H9 (cell line): ENCODE measurements around the gene FGA. TPM values are rescaled to one million over a fixed set of nuclear protein-coding genes. Genes with fewer than 3 reads are reported as not detected.

Source experiments
- DNase-seq: peaks from one replicate; pipeline ENCODE4 v3.0.0-alpha.2; 2017
- H2AFZ ChIP-seq: one replicate; pipeline ENCODE4 v1.6.1; 2013; ENCODE audit warnings: mild to moderate bottlenecking, low read length, control low read depth, moderate library complexity
- H2AK5ac ChIP-seq: 2 replicates; pipeline ENCODE4 v1.6.1; 2013; ENCODE audit warnings: low read length, control low read depth, mixed read lengths; ENCODE audit not compliant: insufficient read length
- H2BK120ac ChIP-seq: one replicate; pipeline ENCODE4 v1.6.1; 2013; ENCODE audit warnings: low read depth, mild to moderate bottlenecking, low read length, control low read depth, inconsistent platforms; ENCODE audit not compliant: poor library complexity, severe bottlenecking
- H2BK12ac ChIP-seq: 2 replicates; pipeline ENCODE4 v1.6.1; 2013; ENCODE audit warnings: low read length, control low read depth, mixed read lengths, low read depth; ENCODE audit not compliant: insufficient read length
- H2BK15ac ChIP-seq: 2 replicates; pipeline ENCODE4 v1.6.1; 2013; ENCODE audit warnings: low read depth, low read length, control low read depth
- H2BK20ac ChIP-seq: one replicate; pipeline ENCODE4 v1.6.1; 2013; ENCODE audit warnings: low read depth, mild to moderate bottlenecking, low read length, control low read depth, inconsistent platforms; ENCODE audit not compliant: poor library complexity, severe bottlenecking
- H2BK5ac ChIP-seq: 2 replicates; pipeline ENCODE4 v1.6.1; 2013; ENCODE audit warnings: low read length, control low read depth, mixed read lengths; ENCODE audit not compliant: insufficient read length
- H3K14ac ChIP-seq: 2 replicates; pipeline ENCODE4 v1.6.1; 2013; ENCODE audit warnings: low read length, control low read depth; ENCODE audit not compliant: insufficient read depth
- H3K18ac ChIP-seq: 2 replicates; pipeline ENCODE4 v1.6.1; 2013; ENCODE audit warnings: low read depth, mild to moderate bottlenecking, mixed read lengths, low read length, control low read depth; ENCODE audit not compliant: insufficient read length
- H3K23ac ChIP-seq: 2 replicates; pipeline ENCODE4 v1.6.1; 2013; ENCODE audit warnings: low read length, control low read depth, mixed read lengths, low read depth; ENCODE audit not compliant: insufficient read length
- H3K23me2 ChIP-seq: 2 replicates; pipeline ENCODE4 v1.6.1; 2013; ENCODE audit warnings: low read depth, mild to moderate bottlenecking, mixed read lengths, low read length, control low read depth; ENCODE audit not compliant: insufficient read length, poor library complexity, severe bottlenecking
- H3K27ac ChIP-seq: 2 replicates; pipeline ENCODE4 v1.5.1; 2013; ENCODE audit warnings: low read length, control low read depth, mixed read lengths, low read depth; ENCODE audit not compliant: insufficient read length
- H3K27me3 ChIP-seq: 2 replicates; pipeline ENCODE4 v1.6.1; 2013; ENCODE audit warnings: low read length, control low read depth, inconsistent platforms; ENCODE audit not compliant: insufficient read depth
- H3K4ac ChIP-seq: 2 replicates; pipeline ENCODE4 v1.6.1; 2013; ENCODE audit warnings: low read depth, mild to moderate bottlenecking, control low read depth, inconsistent platforms, low read length, moderate library complexity
- H3K4me1 ChIP-seq: 2 replicates; pipeline ENCODE4 v1.6.1; 2013; ENCODE audit warnings: low read length, control low read depth, inconsistent platforms; ENCODE audit not compliant: insufficient read depth
- H3K4me2 ChIP-seq: 2 replicates; pipeline ENCODE4 v1.6.1; 2013; ENCODE audit warnings: low read length, control low read depth, mixed read lengths; ENCODE audit not compliant: insufficient read length, insufficient read depth
- H3K56ac ChIP-seq: 2 replicates; pipeline ENCODE4 v1.6.1; 2013; ENCODE audit warnings: low read depth, mild to moderate bottlenecking, mixed read lengths, low read length, control low read depth; ENCODE audit not compliant: insufficient read length
- H3K79me1 ChIP-seq: 2 replicates; pipeline ENCODE4 v1.6.1; 2013; ENCODE audit warnings: low read depth, mild to moderate bottlenecking, moderate library complexity, low read length, control low read depth, inconsistent platforms; ENCODE audit not compliant: insufficient read depth, poor library complexity, severe bottlenecking
- H3K79me2 ChIP-seq: 2 replicates; pipeline ENCODE4 v1.6.1; 2013; ENCODE audit warnings: low read length, control low read depth, inconsistent platforms; ENCODE audit not compliant: insufficient read depth
- H3K9ac ChIP-seq: 2 replicates; pipeline ENCODE4 v1.6.1; 2013; ENCODE audit warnings: low read length, control low read depth, mixed read lengths; ENCODE audit not compliant: insufficient read length; ENCODE audit errors: extremely low read depth
- H3K9me3 ChIP-seq: one replicate; pipeline ENCODE4 v1.6.1; 2013; ENCODE audit warnings: low read depth, low read length, inconsistent platforms; ENCODE audit not compliant: control insufficient read depth
- H3T11ph ChIP-seq: one replicate; pipeline ENCODE4 v1.6.1; 2013; ENCODE audit warnings: mild to moderate bottlenecking, low read length, control low read depth, inconsistent platforms
- H4K20me1 ChIP-seq: one replicate; pipeline ENCODE4 v1.6.1; 2013; ENCODE audit not compliant: control insufficient read depth, insufficient read length, insufficient read depth
- H4K5ac ChIP-seq: 2 replicates; pipeline ENCODE4 v1.6.1; 2013; ENCODE audit warnings: low read depth, mild to moderate bottlenecking, mixed read lengths, low read length, control low read depth; ENCODE audit not compliant: insufficient read length
- H4K8ac ChIP-seq: replicated peaks from 2 replicates; pipeline ENCODE4 v1.6.1; 2013; ENCODE audit warnings: low read length, control low read depth, mixed read lengths, low read depth; ENCODE audit not compliant: insufficient read length
- H4K91ac ChIP-seq: 2 replicates; pipeline ENCODE4 v1.6.1; 2013; ENCODE audit warnings: low read depth, mild to moderate bottlenecking, moderate library complexity, mixed read lengths, low read length, control low read depth; ENCODE audit not compliant: insufficient read length
- H3K27ac Mint-ChIP-seq, 3 experiments: 2 replicates in 2 of 3; 3 replicates in 1 of 3; pipeline ENCODE4 v1.8.0; 2020 to 2021; ENCODE audit warnings: mixed read lengths in 3 of 3, mild to moderate bottlenecking in 1 of 3, moderate library complexity in 1 of 3
- H3K27me3 Mint-ChIP-seq: 2 replicates; pipeline ENCODE4 v1.8.0; 2021; ENCODE audit warnings: low read depth, mild to moderate bottlenecking, moderate library complexity, mixed read lengths
- H3K36me3 Mint-ChIP-seq, 3 experiments: 2 replicates in 2 of 3; 3 replicates in 1 of 3; pipeline ENCODE4 v1.8.0; 2020 to 2021; ENCODE audit warnings: low read depth in 3 of 3, mixed read lengths in 3 of 3; ENCODE audit not compliant: insufficient read depth in 1 of 3
- H3K4me1 Mint-ChIP-seq, 2 experiments: 2 replicates each; pipeline ENCODE4 v1.8.0; 2020; ENCODE audit warnings: mixed read lengths in 2 of 2
- H3K4me3 Mint-ChIP-seq, 2 experiments: 2 replicates in 1 of 2; 3 replicates in 1 of 2; pipeline ENCODE4 v1.8.0; 2020 to 2021; ENCODE audit warnings: mild to moderate bottlenecking in 2 of 2, mixed read lengths in 2 of 2, moderate library complexity in 1 of 2
- H3K9me3 Mint-ChIP-seq, 2 experiments: 2 replicates in 1 of 2; 3 replicates in 1 of 2; pipeline ENCODE4 v1.8.0; 2020; ENCODE audit warnings: mild to moderate bottlenecking in 2 of 2, mixed read lengths in 2 of 2, moderate library complexity in 1 of 2
- CTCF ChIP-seq: fragments of 200-600 bp; sonication (generic); conservative IDR thresholded peaks from 3 replicates; pipeline ENCODE4 v1.8.0; 2021; ENCODE audit warnings: antibody characterized with exemption, mild to moderate bottlenecking
- WGBS: extraction: QIAGEN DNeasy Blood & Tissue Kit; methylation state at CpG from one replicate; pipeline ENCODE4 v1.1.7; 2013; ENCODE audit warnings: missing lambda C conversion rate, low lambda C conversion rate, mixed read lengths; ENCODE audit not compliant: insufficient read length; ENCODE audit errors: extremely low coverage; 5-methylcytosine and 5-hydroxymethylcytosine counted together
- total RNA-seq: library from RNA; stranded (reverse); gene quantifications from 2 replicates; pipeline ENCODE4 v1.2.1, GENCODE V29; 2021

Gene FGA
- total RNA-seq, 1 experiment from 2014 or later, result not detected

GRCh38 chr4:154586296-154587033 lies 4.1 kb downstream of the FGA start:
- DNase-seq, result no peak
- Histone ChIP-seq H3K27me3 (no peaks in the 10 kb centered on the region), H3K56ac (no peak overlapping the region), H4K91ac (no peak overlapping the region), H2BK5ac (no peak overlapping the region), H3K18ac (no peak overlapping the region), H3K9ac (no peak overlapping the region), H3K79me1 (no peaks in the 10 kb centered on the region), H3K23ac (no peak overlapping the region), H3K4me2 (no peak overlapping the region), H3K27ac (no peak overlapping the region), H2BK20ac (no peak overlapping the region), H4K20me1 (no peaks in the 10 kb centered on the region), H3K4ac (no peak overlapping the region), H3K4me1 (no peaks in the 10 kb centered on the region), H3K79me2 (no peaks in the 10 kb centered on the region), H3K9me3 (no peaks in the 10 kb centered on the region), H3K23me2 (no peaks in the 10 kb centered on the region), H2AFZ (no peak overlapping the region), H2BK12ac (no peak overlapping the region), H2AK5ac (no peak overlapping the region), H2BK120ac (no peak overlapping the region), H2BK15ac (no peak overlapping the region), H4K5ac (no peak overlapping the region), H3T11ph (no peak overlapping the region), H4K8ac (no peak overlapping the region), H3K14ac (no peak overlapping the region)
- no peak overlapping the region for H3K27ac Mint-ChIP-seq
- no CpG with 5 or more reads among the region's 13 CpGs for WGBS
- TF ChIP-seq CTCF, result no peak
- peaks cover 8 to 11% of the 10 kb centered on the region in 2 experiments for H3K4me1 Mint-ChIP-seq
- no peaks in the 10 kb centered on the region for H3K36me3 Mint-ChIP-seq
- H3K4me3 Mint-ChIP-seq, result no peak overlapping the region
- no peaks in the 10 kb centered on the region for H3K9me3 Mint-ChIP-seq
- no peaks in the 10 kb centered on the region for H3K27me3 Mint-ChIP-seq
